Osteoblast (primary cell): ENCODE data around the gene HK1. TPM values are rescaled to one million over a fixed set of nuclear protein-coding genes. Genes with fewer than 3 reads are reported as not detected.
A peak's percentile ranks its signal among the peaks of the same experiment; 100 is the strongest.

Experiments used
- DNase-seq: peaks from one replicate; pipeline ENCODE4 v3.0.0; 2011; ENCODE audit warnings: low spot score, mixed read lengths; ENCODE audit not compliant: insufficient read length; ENCODE audit errors: missing footprints
- H2AFZ ChIP-seq: 2 replicates; pipeline ENCODE4 v1.6.0; 2011; ENCODE audit warnings: mild to moderate bottlenecking, low read length
- H3K27ac ChIP-seq: 2 replicates; pipeline ENCODE4 v1.5.1; 2011; ENCODE audit warnings: mild to moderate bottlenecking, low read depth, low read length, moderate library complexity
- H3K27me3 ChIP-seq: 2 replicates; pipeline ENCODE4 v1.6.0; 2012; ENCODE audit warnings: mild to moderate bottlenecking, control low read depth, inconsistent platforms, low read length, moderate library complexity; ENCODE audit not compliant: insufficient read depth
- H3K36me3 ChIP-seq: 2 replicates; pipeline ENCODE4 v1.5.1; 2011; ENCODE audit warnings: mild to moderate bottlenecking, low read length, control low read depth, moderate library complexity; ENCODE audit not compliant: insufficient read depth
- H3K4me1 ChIP-seq: 2 replicates; pipeline ENCODE4 v1.5.1; 2011; ENCODE audit warnings: mild to moderate bottlenecking, low read length, control low read depth, moderate library complexity; ENCODE audit not compliant: insufficient read depth
- H3K4me2 ChIP-seq: 2 replicates; pipeline ENCODE4 v1.6.0; 2011; ENCODE audit warnings: mild to moderate bottlenecking, low read length; ENCODE audit not compliant: insufficient read depth
- H3K4me3 ChIP-seq: fragments of 200-600 bp; sonication (generic); 3 replicates; pipeline ENCODE4 v1.5.1; 2012; ENCODE audit warnings: mild to moderate bottlenecking, low read length, inconsistent platforms; ENCODE audit not compliant: insufficient read depth
- H3K79me2 ChIP-seq: 2 replicates; pipeline ENCODE4 v1.6.0; 2012; ENCODE audit warnings: mild to moderate bottlenecking, low read length, control low read depth, inconsistent platforms; ENCODE audit not compliant: insufficient read depth
- H3K9me3 ChIP-seq: 2 replicates; pipeline ENCODE4 v1.5.1; 2011; ENCODE audit warnings: low read depth, low read length, control low read depth
- H4K20me1 ChIP-seq: 2 replicates; pipeline ENCODE4 v1.6.0; 2012; ENCODE audit warnings: mild to moderate bottlenecking, low read length, control low read depth; ENCODE audit not compliant: insufficient read depth
- CTCF ChIP-seq: IDR thresholded peaks from 2 replicates; pipeline ENCODE4 v1.5.1; 2011; ENCODE audit warnings: mild to moderate bottlenecking, low read depth, low read length, moderate library complexity; ENCODE audit errors: extremely low read depth
- total RNA-seq: library from RNA; depleted of rRNA; stranded (reverse); fragments of >200 nt; gene quantifications from 2 replicates; pipeline ENCODE4 v1.2.3, GENCODE V29; 2012

The HK1 gene
- total RNA-seq, 1 donor, result 111 TPM

DNA sequence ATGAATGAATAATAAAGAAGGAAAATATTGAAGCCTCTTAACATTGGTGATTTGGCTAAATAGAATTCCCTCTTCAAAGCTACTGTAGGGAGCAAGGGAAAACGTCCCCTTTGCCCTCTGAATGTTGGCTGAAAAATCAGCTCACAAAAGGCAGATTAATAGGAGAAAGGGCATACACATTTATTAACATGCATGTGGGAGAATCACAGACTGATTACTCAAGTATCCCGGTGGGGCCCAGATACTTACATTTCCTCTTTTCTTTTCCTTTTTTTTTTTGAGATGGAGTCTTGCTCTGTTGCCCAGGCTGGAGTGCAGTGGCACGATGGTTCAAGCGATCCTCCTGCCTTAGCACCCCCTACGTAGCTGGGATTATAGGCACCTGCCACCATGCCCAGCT lies 68.5 kb downstream of the HK1 start:
- Histone ChIP-seq H3K36me3 (peaks cover 38% of the 10 kb centered on the region), H3K9me3 (no peaks in the 10 kb centered on the region), H3K4me3 (no peak overlapping the region), H3K27ac (no peak overlapping the region), H3K4me1 (peaks cover 23% of the 10 kb centered on the region), H3K27me3 (no peaks in the 10 kb centered on the region), H3K4me2 (no peak overlapping the region), H2AFZ (no peak overlapping the region), H4K20me1 (peaks cover 22% of the 10 kb centered on the region), H3K79me2 (peaks cover 92% of the 10 kb centered on the region)
- no peak for DNase-seq
- no peak for TF ChIP-seq CTCF

- Histone ChIP-seq H3K27ac (peak overlapping the region; percentile 96), H3K9me3 (no peaks in the 10 kb centered on the region), H3K36me3 (peaks cover 33% of the 10 kb centered on the region), H3K4me1 (peaks cover 41% of the 10 kb centered on the region), H3K79me2 (peaks cover 83% of the 10 kb centered on the region), H4K20me1 (peaks cover 14% of the 10 kb centered on the region), H3K27me3 (no peaks in the 10 kb centered on the region), H3K4me2 (peak overlapping the region; percentile 44), H3K4me3 (no peak overlapping the region), H2AFZ (peak overlapping the region; percentile 2)
- no peak for TF ChIP-seq CTCF
- DNase-seq, result peak; percentile 94
Measured at GRCh38 chr10:69348816-69349541, 70.7 kb downstream of the HK1 start.

GRCh38 chr10:69349542-69349888 lies 71.2 kb downstream of the HK1 start:
- Histone ChIP-seq H3K9me3 (no peaks in the 10 kb centered on the region), H3K4me3 (no peak overlapping the region), H4K20me1 (peaks cover 14% of the 10 kb centered on the region), H2AFZ (peak overlapping the region; percentile 17), H3K79me2 (peaks cover 83% of the 10 kb centered on the region), H3K27me3 (no peaks in the 10 kb centered on the region), H3K4me2 (peak overlapping the region; percentile 44), H3K36me3 (peaks cover 28% of the 10 kb centered on the region), H3K4me1 (peaks cover 41% of the 10 kb centered on the region), H3K27ac (peak overlapping the region; percentile 96)
- no peak for TF ChIP-seq CTCF
- no peak for DNase-seq

DNA sequence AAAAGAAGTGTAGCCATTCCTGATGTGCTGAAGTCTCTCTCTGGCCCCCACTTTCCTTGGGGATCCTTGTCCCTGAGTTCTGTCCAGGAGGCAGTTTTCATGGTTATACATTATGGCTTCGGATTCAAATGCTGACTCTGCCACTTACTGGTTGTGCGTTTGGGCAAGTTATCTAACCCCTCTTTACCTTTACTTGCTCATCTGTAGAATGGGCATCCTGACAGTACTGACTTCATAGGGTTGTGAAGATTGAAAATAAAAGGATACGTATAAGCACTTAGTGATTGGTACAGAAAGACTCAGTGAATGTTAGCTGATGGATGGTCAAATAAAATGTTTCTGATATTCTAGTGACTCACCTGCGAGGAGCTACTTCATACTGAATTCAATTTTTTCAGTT lies 73.3 kb downstream of the HK1 start:
- no peak overlapping the region for H3K4me3 ChIP-seq
- H3K4me1 ChIP-seq, result peaks cover 35% of the 10 kb centered on the region
- H3K27ac ChIP-seq, result peak overlapping the region; percentile 95
- H3K36me3 ChIP-seq, result peaks cover 11% of the 10 kb centered on the region
- H3K79me2 ChIP-seq, result peaks cover 82% of the 10 kb centered on the region
- H4K20me1 ChIP-seq, result peaks cover 6% of the 10 kb centered on the region
- no peaks in the 10 kb centered on the region for H3K9me3 ChIP-seq
- TF ChIP-seq CTCF, result no peak
- no peaks in the 10 kb centered on the region for H3K27me3 ChIP-seq
- H2AFZ ChIP-seq, result no peak overlapping the region
- no peak for DNase-seq
- H3K4me2 ChIP-seq, result no peak overlapping the region
